Inferior parietal cortex (tissue), 1 donor: ENCODE measurements around the gene GSG1L.

Source experiments
- DNase-seq: peaks from one replicate; pipeline ENCODE4 v3.0.0-alpha.2; 2016; ENCODE audit errors: extremely low spot score

The GSG1L gene

GRCh38 chr16:27791404-27791719, 272.2 kb downstream of the GSG1L start:
- DNase-seq = no peak

- DNase-seq = no peak
Observed at GRCh38 chr16:27790546-27791403, 272.7 kb downstream of the GSG1L start.

GRCh38 chr16:27789595-27790241, 273.8 kb downstream of the GSG1L start:
- no peak for DNase-seq

GRCh38 chr16:27789150-27789549, 274.4 kb downstream of the GSG1L start:
- no peak for DNase-seq

- DNase-seq = no peak
Observed at GRCh38 chr16:27787665-27788064, 275.8 kb downstream of the GSG1L start.

- no peak for DNase-seq
Observed at GRCh38 chr16:27786923-27787625, 276.4 kb downstream of the GSG1L start.

GRCh38 chr16:27786221-27786922, 277.1 kb downstream of the GSG1L start:
- DNase-seq = no peak

GRCh38 chr16:27785307-27785678, 278.2 kb downstream of the GSG1L start:
- no peak for DNase-seq

- DNase-seq = no peak
Observed at GRCh38 chr16:27784351-27785306, 278.9 kb downstream of the GSG1L start.

- no peak for DNase-seq
Observed at GRCh38 chr16:27781981-27782880, 281.3 kb downstream of the GSG1L start.

- no peak for DNase-seq
Observed at GRCh38 chr16:27781195-27781524, 282.4 kb downstream of the GSG1L start.

GRCh38 chr16:27780468-27781194, 282.9 kb downstream of the GSG1L start:
- DNase-seq = no peak

- DNase-seq = peak; percentile 70
Observed at GRCh38 chr16:27779641-27780164, 283.8 kb downstream of the GSG1L start.

- DNase-seq = no peak
Observed at GRCh38 chr16:27778926-27779570, 284.5 kb downstream of the GSG1L start.

- no peak for DNase-seq
Observed at GRCh38 chr16:27778171-27778925, 285.2 kb downstream of the GSG1L start.

- no peak for DNase-seq
Observed at GRCh38 chr16:27777527-27777926, 286.0 kb downstream of the GSG1L start.

- DNase-seq = no peak
Observed at GRCh38 chr16:27776556-27777225, 286.8 kb downstream of the GSG1L start.
